HG03520 (cell line): ENCODE data around the gene GDF11.

Experiments
- ATAC-seq: cut with Tn5 transposase; IDR thresholded peaks from one replicate; pipeline ENCODE4 v1.9.1; 2021; ENCODE audit warnings: mild to moderate bottlenecking, moderate library complexity; ENCODE audit not compliant: unreplicated experiment

GDF11 gene

GRCh38 chr12:55706568-55707218, 36.2 kb upstream of the GDF11 start:
- no peak for ATAC-seq

- ATAC-seq: no peak
Measured at GRCh38 chr12:55707219-55707671, 35.7 kb upstream of the GDF11 start.

GRCh38 chr12:55707841-55708694, 34.9 kb upstream of the GDF11 start, which contains the start of gene ITGA7:
Gene ITGA7, minus strand, starts transcription at chr12:55707904. Its CDS starts 222 bp downstream, at chr12:55707682.
- ATAC-seq: no peak

GRCh38 chr12:55708695-55709233, 34.2 kb upstream of the GDF11 start:
- no peak for ATAC-seq

GRCh38 chr12:55711786-55712553, 31.0 kb upstream of the GDF11 start:
- ATAC-seq: no peak

- no peak for ATAC-seq
Measured at GRCh38 chr12:55712700-55713415, 30.1 kb upstream of the GDF11 start.

GRCh38 chr12:55713721-55714120, 29.2 kb upstream of the GDF11 start:
- ATAC-seq: no peak

- no peak for ATAC-seq
Measured at GRCh38 chr12:55715169-55715764, 27.7 kb upstream of the GDF11 start.

GRCh38 chr12:55715833-55716581, 26.9 kb upstream of the GDF11 start, which contains the start of gene BLOC1S1:
Gene BLOC1S1, plus strand, starts transcription at chr12:55716046. Its CDS starts 6 bp downstream, at chr12:55716052.
- peak; percentile 84 for ATAC-seq

GRCh38 chr12:55716582-55716957, 26.4 kb upstream of the GDF11 start:
- ATAC-seq: no peak

- ATAC-seq: no peak
Measured at GRCh38 chr12:55717011-55718007, 25.6 kb upstream of the GDF11 start.

GRCh38 chr12:55718015-55718414, 24.9 kb upstream of the GDF11 start:
- no peak for ATAC-seq

GRCh38 chr12:55718624-55719275, 24.2 kb upstream of the GDF11 start:
- ATAC-seq: no peak

- ATAC-seq: no peak
Measured at GRCh38 chr12:55719371-55719770, 23.6 kb upstream of the GDF11 start.

- ATAC-seq: no peak
Measured at GRCh38 chr12:55720071-55720564, 22.8 kb upstream of the GDF11 start, which contains the start of gene RDH5. Gene RDH5, plus strand, starts transcription at chr12:55720393. Its CDS starts 792 bp downstream, at chr12:55721185.

GRCh38 chr12:55720894-55721444, 22.0 kb upstream of the GDF11 start:
- ATAC-seq: no peak
